GM04503 (cell line): ENCODE data around the gene FTSJ1.
A peak's percentile ranks its signal among the peaks of the same experiment; 100 is the strongest.
"Not testable (repeated sequence)": the region's sequence is repeated elsewhere in the genome, so short reads cannot be mapped to it uniquely, and the experiment has no call there.

Experiments
- DNase-seq: peaks from one replicate; pipeline ENCODE4 v3.0.0-alpha.2; 2012; ENCODE audit warnings: low read depth

Gene FTSJ1

DNA sequence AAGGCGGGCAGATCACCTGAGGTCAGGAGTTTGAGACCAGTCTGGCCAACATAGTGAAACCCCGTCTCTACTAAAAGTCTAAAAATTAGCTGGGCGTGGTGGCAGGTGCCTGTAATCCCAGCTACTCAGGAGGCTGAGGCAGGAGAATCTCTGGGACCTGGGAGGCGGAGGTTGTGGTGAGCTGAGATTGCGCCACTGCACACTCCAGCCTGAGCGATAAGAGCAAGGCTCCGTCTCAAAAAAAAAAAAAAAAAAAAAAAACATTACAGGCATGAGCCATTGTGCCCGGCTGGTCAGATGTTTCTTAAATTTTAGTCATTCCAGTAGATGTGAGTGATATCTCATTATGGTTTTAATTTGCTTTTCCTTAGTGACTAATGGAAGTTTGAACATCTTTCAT lies 49.9 kb downstream of the FTSJ1 start:
- not testable (repeated sequence) for DNase-seq

DNA sequence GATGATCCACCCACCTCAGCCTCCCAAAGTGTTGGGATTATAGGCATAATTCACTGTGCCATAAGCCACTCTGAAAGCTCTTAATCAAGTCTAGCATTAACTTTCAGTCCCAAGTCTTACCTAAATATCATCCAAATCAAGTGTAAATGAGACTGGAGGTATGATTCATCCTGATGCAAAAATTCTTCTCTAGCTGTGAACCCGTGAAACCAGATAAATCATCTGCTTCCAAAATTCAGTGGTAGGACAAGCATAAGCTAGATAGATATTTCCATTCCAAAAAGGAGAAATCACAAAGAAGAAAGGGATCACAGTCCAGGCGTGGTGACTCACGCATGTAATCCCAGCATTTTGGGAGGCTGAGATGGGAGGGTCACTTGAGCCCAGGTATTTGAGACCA lies 54.7 kb downstream of the FTSJ1 start:
- DNase-seq = no peak

DNA sequence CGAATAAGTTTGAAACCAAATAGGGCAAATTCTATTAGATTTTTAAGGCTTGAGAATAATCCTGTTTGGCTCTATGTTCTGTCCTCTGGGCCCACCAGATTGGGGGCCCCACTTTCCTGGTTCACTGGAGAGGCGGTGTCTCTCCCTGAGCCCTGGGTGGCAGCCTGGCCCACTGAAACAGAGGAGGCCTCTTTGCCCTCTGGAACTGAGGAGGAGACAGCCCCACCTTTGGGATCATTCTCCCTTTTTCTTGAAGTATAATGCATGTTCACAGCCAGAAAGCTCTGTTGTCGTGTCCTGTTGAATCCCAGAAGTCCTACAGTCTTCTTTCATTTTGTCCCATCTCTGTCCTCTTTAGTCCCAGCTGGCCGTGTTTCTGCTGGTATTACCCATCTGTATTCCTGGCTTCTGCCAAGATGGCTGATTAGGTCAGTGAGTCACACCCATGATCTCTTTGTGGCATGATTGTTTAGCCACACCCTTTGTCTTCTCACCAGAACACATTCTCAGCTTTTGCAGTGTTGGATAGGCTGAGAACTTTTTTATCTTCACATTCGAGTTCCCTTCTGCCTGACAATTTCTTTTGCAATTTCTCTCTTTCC lies 55.5 kb downstream of the FTSJ1 start:
- peak; percentile 60 for DNase-seq

DNA sequence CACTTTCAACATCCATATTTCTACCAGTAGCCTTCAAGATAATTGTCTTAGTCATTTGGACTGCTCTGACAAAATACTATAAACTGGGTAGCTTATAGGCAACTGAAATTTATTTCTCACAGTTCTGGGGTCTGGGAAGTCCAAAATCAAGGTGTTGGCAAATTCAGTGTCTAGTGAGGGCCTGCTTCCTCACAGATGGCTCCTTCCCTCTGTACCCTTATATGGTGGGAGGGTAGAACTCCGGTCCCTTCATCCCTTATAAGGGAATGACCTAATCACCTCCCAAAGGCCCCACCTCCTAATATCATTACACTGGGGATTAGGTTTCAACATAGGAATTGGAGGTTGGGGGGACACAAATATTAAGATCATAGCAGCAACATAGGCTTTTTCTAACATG lies 56.2 kb downstream of the FTSJ1 start:
- no peak for DNase-seq

DNA sequence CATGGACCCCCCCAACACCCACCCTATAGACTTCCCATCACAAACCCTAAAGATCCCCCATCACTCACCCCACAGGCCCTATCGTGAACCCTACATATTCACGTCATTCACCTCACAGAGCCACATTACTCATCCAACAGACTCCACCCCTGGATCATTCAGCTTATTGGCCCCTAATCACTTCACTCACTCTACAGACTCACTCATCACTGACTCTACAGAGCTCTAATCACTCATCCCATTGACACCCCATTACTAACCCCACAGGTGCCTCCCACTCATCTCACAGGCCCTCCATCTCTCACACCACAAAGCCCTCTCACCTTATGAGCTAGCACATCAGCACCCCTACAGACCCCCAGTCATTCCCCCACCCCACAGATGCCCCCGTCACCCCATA lies 57.2 kb downstream of the FTSJ1 start:
- no peak for DNase-seq
